Esophagus muscularis mucosa (tissue), 4 donors: Measurements from ENCODE around the gene TIGD1. TPM values are rescaled to one million over a fixed set of nuclear protein-coding genes. Genes with fewer than 3 reads are reported as not detected.
"Not testable (repeated sequence)": the region's sequence is repeated elsewhere in the genome, so short reads cannot be mapped to it uniquely, and the experiment has no call there.

ENCODE experiments used
- DNase-seq: peaks from one replicate; pipeline ENCODE4 v3.0.0-alpha.2; 2017; ENCODE audit errors: extremely low spot score
- H3K27ac ChIP-seq, 4 donors: fragments of 200-600 bp; sonication (generic); replicated peaks in 1 of 4; 1 replicate in 3 of 4; 2 replicates in 1 of 4; pipeline ENCODE4 v1.5.1; 2016 to 2019; ENCODE audit warnings: mild to moderate bottlenecking in 1 of 4
- H3K27me3 ChIP-seq, 4 donors: fragments of 200-600 bp; sonication (generic); one replicate each; pipeline versions ENCODE4 v1.5.1 to v1.6.0; 2016 to 2019
- H3K36me3 ChIP-seq, 4 donors: fragments of 200-600 bp; sonication (generic); one replicate each; pipeline ENCODE4 v1.5.1; 2016 to 2019
- H3K4me1 ChIP-seq, 4 donors: fragments of 200-600 bp; sonication (generic); one replicate each; pipeline ENCODE4 v1.5.1; 2016 to 2019
- H3K4me3 ChIP-seq, 4 donors: fragments of 200-600 bp; sonication (generic); 1 replicate in 2 of 4; 2 replicates in 2 of 4; pipeline ENCODE4 v1.5.1; 2016 to 2019; ENCODE audit warnings: mild to moderate bottlenecking in 4 of 4, moderate library complexity in 1 of 4
- H3K9me3 ChIP-seq, 4 donors: fragments of 200-600 bp; sonication (generic); 1 replicate in 3 of 4; 2 replicates in 1 of 4; pipeline ENCODE4 v1.5.1; 2016 to 2019
- EP300 ChIP-seq: sonication (generic); formaldehyde crosslinking; IDR thresholded peaks from one replicate; pipeline ENCODE4 v1.6.1; 2017; ENCODE audit warnings: antibody characterized with exemption
- POLR2A ChIP-seq: fragments of 450-650 bp; IDR thresholded peaks from one replicate; pipeline ENCODE4 v1.6.1; 2017; ENCODE audit warnings: antibody characterized with exemption, moderate library complexity, mild to moderate bottlenecking, low read depth
- POLR2AphosphoS5 ChIP-seq, 2 donors: sonication (generic); formaldehyde crosslinking; IDR thresholded peaks; one replicate each; pipeline ENCODE4 v1.6.1; 2017; ENCODE audit warnings: antibody characterized with exemption in 2 of 2
- WGBS: methylation state at CpG from one replicate; pipeline ENCODE4 v1.1.5; 2018; 5-methylcytosine and 5-hydroxymethylcytosine counted together
- intact Hi-C: fragments of 100-400 bp; cut with DNase I; formaldehyde crosslinking; loops from one replicate; pipeline ENCODE4 v1.15.1; 2023
- total RNA-seq, 4 donors: library from RNA; depleted of rRNA; stranded (reverse); fragments of >200 nt; gene quantifications; one replicate each; pipeline versions ENCODE4 v1.1.0 to v1.2.1, GENCODE V29; 2016
- TF ChIP-seq, protein P1 (sequence below), 3 experiments: fragments of 200-600 bp in 2 of 3; fragments of 450-650 bp in 1 of 3; sonication (generic) in 2 of 3; IDR thresholded peaks; one replicate each; pipeline ENCODE4 v1.5.1; 2017 to 2019; ENCODE audit warnings: antibody characterized with exemption in 3 of 3, mild to moderate bottlenecking in 2 of 3, moderate library complexity in 1 of 3

Gene TIGD1
- total RNA-seq, 4 donors from 2014 or later = 1.2 to 1.7 (median 1.6) TPM

DNA sequence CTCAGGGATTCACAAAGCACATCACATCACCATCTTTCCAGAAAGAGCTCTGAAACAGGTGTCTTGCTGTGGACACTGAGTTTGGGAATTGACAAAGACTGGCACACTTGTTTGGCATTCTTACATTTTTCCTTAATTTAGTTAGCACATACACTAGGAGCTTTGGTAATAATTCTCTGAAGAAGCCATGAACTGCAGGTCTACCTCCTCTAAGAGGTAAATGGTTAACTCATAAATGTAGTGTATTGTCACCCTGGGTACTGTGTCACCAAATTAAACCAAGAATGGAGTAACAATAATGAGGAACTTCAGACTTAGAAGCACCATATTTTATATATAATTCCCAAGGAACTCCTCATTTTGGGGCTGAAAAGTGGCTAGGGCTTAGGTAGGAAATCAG, 22.7 kb upstream of the TIGD1 start:
- H3K4me3 ChIP-seq = no peak overlapping the region
- H3K27ac ChIP-seq = no peak overlapping the region
- no peak for TF ChIP-seq EP300
- no peak for TF ChIP-seq POLR2A
- TF ChIP-seq, protein P1, sequence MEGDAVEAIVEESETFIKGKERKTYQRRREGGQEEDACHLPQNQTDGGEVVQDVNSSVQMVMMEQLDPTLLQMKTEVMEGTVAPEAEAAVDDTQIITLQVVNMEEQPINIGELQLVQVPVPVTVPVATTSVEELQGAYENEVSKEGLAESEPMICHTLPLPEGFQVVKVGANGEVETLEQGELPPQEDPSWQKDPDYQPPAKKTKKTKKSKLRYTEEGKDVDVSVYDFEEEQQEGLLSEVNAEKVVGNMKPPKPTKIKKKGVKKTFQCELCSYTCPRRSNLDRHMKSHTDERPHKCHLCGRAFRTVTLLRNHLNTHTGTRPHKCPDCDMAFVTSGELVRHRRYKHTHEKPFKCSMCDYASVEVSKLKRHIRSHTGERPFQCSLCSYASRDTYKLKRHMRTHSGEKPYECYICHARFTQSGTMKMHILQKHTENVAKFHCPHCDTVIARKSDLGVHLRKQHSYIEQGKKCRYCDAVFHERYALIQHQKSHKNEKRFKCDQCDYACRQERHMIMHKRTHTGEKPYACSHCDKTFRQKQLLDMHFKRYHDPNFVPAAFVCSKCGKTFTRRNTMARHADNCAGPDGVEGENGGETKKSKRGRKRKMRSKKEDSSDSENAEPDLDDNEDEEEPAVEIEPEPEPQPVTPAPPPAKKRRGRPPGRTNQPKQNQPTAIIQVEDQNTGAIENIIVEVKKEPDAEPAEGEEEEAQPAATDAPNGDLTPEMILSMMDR (IDR thresholded peaks at IDR 0.05) = no peak
- TF ChIP-seq POLR2AphosphoS5 (IDR thresholded peaks at IDR 0.05) = no peak
- intact Hi-C loops = no loop called here
- peaks cover 6 to 87% (median 76%) of the 10 kb centered on the region in 4 donors for H3K36me3 ChIP-seq
- no peak for DNase-seq
- H3K27me3 ChIP-seq = no peaks in the 10 kb centered on the region
- no peaks in the 10 kb centered on the region for H3K9me3 ChIP-seq
- peaks cover 0 to 3% (median 0%) of the 10 kb centered on the region in 4 donors for H3K4me1 ChIP-seq

DNA sequence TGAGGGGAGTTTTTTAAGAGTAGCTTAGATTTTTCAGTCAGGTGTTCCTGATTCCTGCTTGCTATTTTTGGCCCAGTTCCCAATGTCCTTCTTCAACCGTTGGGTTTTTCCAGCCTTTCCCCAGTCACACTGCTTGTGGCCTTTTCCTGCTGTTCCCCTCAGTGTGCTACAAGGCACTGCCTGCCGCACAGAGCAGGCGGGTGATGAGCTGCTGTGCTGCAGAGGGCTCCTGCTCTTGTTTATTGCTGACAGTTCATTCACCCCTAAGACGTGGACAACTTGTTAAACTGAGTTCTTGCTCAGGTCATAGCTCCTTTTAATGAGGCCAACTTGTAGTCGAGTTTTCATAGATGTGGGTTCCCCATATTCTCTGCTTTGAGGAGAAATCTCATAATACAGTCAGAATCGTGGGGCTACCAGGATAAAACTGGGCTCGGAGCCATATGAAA, 20.7 kb upstream of the TIGD1 start:
- H3K36me3 ChIP-seq = peaks cover 25 to 98% (median 90%) of the 10 kb centered on the region in 4 donors
- TF ChIP-seq POLR2A (no peak), POLR2AphosphoS5 (IDR thresholded peaks at IDR 0.05) (no peak), EP300 (no peak)
- TF ChIP-seq, protein P1 (IDR thresholded peaks at IDR 0.05) = no peak
- H3K4me3 ChIP-seq = no peak overlapping the region
- H3K27ac ChIP-seq = no peak overlapping the region
- no peaks in the 10 kb centered on the region for H3K27me3 ChIP-seq
- no peaks in the 10 kb centered on the region for H3K9me3 ChIP-seq
- WGBS = 66% methylated on average over 7 of the region's 7 CpGs
- intact Hi-C loops = no loop called here
- peaks cover 0 to 3% (median 0%) of the 10 kb centered on the region in 4 donors for H3K4me1 ChIP-seq
- DNase-seq = no peak

- H3K27me3 ChIP-seq, intact Hi-C loops, DNase-seq, H3K9me3 ChIP-seq, H3K27ac ChIP-seq, H3K4me3 ChIP-seq, H3K4me1 ChIP-seq: not testable (repeated sequence)
- H3K36me3 ChIP-seq = peaks cover 30 to 100% (median 96%) of the 10 kb centered on the region in 4 donors
- WGBS = 97% methylated on average over 6 of the region's 6 CpGs
Observed at GRCh38 chr2:232570481-232570880, 20.1 kb upstream of the TIGD1 start.

GRCh38 chr2:232569541-232569940, 19.2 kb upstream of the TIGD1 start:
- DNase-seq = no peak
- Histone ChIP-seq H3K4me3 (no peak overlapping the region), H3K4me1 (peaks cover 0 to 3% (median 0%) of the 10 kb centered on the region in 4 donors), H3K27ac (no peak overlapping the region), H3K36me3 (peaks cover 40 to 100% (median 97%) of the 10 kb centered on the region in 4 donors), H3K9me3 (no peaks in the 10 kb centered on the region), H3K27me3 (no peaks in the 10 kb centered on the region)
- 92% methylated on average over 9 of the region's 9 CpGs for WGBS
- intact Hi-C loops = no loop called here
- TF ChIP-seq EP300 (no peak), POLR2A (no peak), POLR2AphosphoS5 (IDR thresholded peaks at IDR 0.05) (no peak)
- TF ChIP-seq, protein P1 (IDR thresholded peaks at IDR 0.05) = no peak

- peaks cover 0 to 3% (median 0%) of the 10 kb centered on the region in 4 donors for H3K4me1 ChIP-seq
- H3K27ac ChIP-seq = no peak overlapping the region
- intact Hi-C loops = no loop called here
- WGBS = 72% methylated on average over 5 of the region's 5 CpGs
- H3K4me3 ChIP-seq = no peak overlapping the region
- no peaks in the 10 kb centered on the region for H3K9me3 ChIP-seq
- no peak for TF ChIP-seq POLR2A
- TF ChIP-seq, protein P1 (IDR thresholded peaks at IDR 0.05) = no peak
- no peak for TF ChIP-seq POLR2AphosphoS5 (IDR thresholded peaks at IDR 0.05)
- TF ChIP-seq EP300 = no peak
- no peak for DNase-seq
- peaks cover 48 to 100% (median 96%) of the 10 kb centered on the region in 4 donors for H3K36me3 ChIP-seq
- H3K27me3 ChIP-seq = no peaks in the 10 kb centered on the region
Observed at GRCh38 chr2:232568161-232568560, 17.8 kb upstream of the TIGD1 start.
